Hepatocyte (in vitro differentiated cells): ENCODE measurements around the gene ZNF407. TPM values are rescaled to one million over a fixed set of nuclear protein-coding genes. Genes with fewer than 3 reads are reported as not detected.

Experiments used
- DNase-seq: peaks from one replicate; pipeline ENCODE4 v3.0.0-alpha.2; 2016; ENCODE audit warnings: low spot score
- H2AFZ ChIP-seq: fragments of 200-600 bp; sonication (generic); 2 replicates; pipeline ENCODE4 v1.6.0; 2016; ENCODE audit warnings: antibody characterized with exemption, mild to moderate bottlenecking
- H3K27ac ChIP-seq: fragments of 200-600 bp; sonication (generic); 2 replicates; pipeline ENCODE4 v1.5.1; 2016; ENCODE audit warnings: mild to moderate bottlenecking
- H3K27me3 ChIP-seq: fragments of 200-600 bp; sonication (generic); 2 replicates; pipeline ENCODE4 v1.6.1; 2016
- H3K36me3 ChIP-seq: fragments of 200-600 bp; sonication (generic); replicated peaks from 2 replicates; pipeline ENCODE4 v1.5.1; 2016; ENCODE audit warnings: low read depth; ENCODE audit not compliant: insufficient read depth
- H3K4me1 ChIP-seq: fragments of 200-600 bp; sonication (generic); 2 replicates; pipeline ENCODE4 v1.5.1; 2016; ENCODE audit warnings: mild to moderate bottlenecking, moderate library complexity; ENCODE audit not compliant: insufficient read depth
- H3K4me2 ChIP-seq: fragments of 200-600 bp; sonication (generic); 2 replicates; pipeline ENCODE4 v1.6.0; 2016
- H3K4me3 ChIP-seq: fragments of 200-600 bp; sonication (generic); 2 replicates; pipeline ENCODE4 v1.5.1; 2016; ENCODE audit warnings: mild to moderate bottlenecking
- H3K79me2 ChIP-seq: fragments of 200-600 bp; sonication (generic); 2 replicates; pipeline ENCODE4 v1.6.0; 2017; ENCODE audit warnings: mild to moderate bottlenecking
- H3K9me2 ChIP-seq: fragments of 200-600 bp; sonication (generic); replicated peaks from 2 replicates; pipeline ENCODE4 v1.6.0; 2017; ENCODE audit warnings: mild to moderate bottlenecking; ENCODE audit not compliant: insufficient read depth
- H3K9me3 ChIP-seq: fragments of 200-600 bp; sonication (generic); 2 replicates; pipeline ENCODE4 v1.5.1; 2016; ENCODE audit warnings: low read depth, mild to moderate bottlenecking
- H4K20me1 ChIP-seq: fragments of 200-600 bp; sonication (generic); 2 replicates; pipeline ENCODE4 v1.6.0; 2016; ENCODE audit warnings: mild to moderate bottlenecking; ENCODE audit not compliant: insufficient read depth, poor library complexity, severe bottlenecking
- EZH2 ChIP-seq: fragments of 200-600 bp; sonication (generic); IDR thresholded peaks from 2 replicates; pipeline ENCODE4 v1.6.1; 2016; ENCODE audit warnings: antibody characterized with exemption, mild to moderate bottlenecking, borderline replicate concordance
- EZH2phosphoT487 ChIP-seq: fragments of 200-600 bp; sonication (generic); IDR thresholded peaks from one replicate; pipeline ENCODE4 v1.6.1; 2018; ENCODE audit warnings: antibody characterized with exemption, mild to moderate bottlenecking, low read depth, moderate library complexity; ENCODE audit not compliant: unreplicated experiment, severe bottlenecking
- WGBS: methylation state at CpG from one replicate; pipeline ENCODE4 v1.1.6; 2016; ENCODE audit warnings: low lambda C conversion rate; ENCODE audit errors: missing lambda C conversion rate; 5-methylcytosine and 5-hydroxymethylcytosine counted together
- polyA plus RNA-seq: library from polyadenylated mRNA; unstranded; fragments of >200 nt; fragmentation: Nextera tagmentation; extraction: Ambion mirVana; gene quantifications from 2 replicates; pipeline ENCODE4 v1.2.1, GENCODE V29; 2016
- total RNA-seq: library from RNA; depleted of rRNA; stranded (reverse); fragments of >200 nt; gene quantifications from 2 replicates; pipeline ENCODE4 v1.2.3, GENCODE V29; 2014
- TF ChIP-seq, protein P1 (sequence below): fragments of 200-600 bp; sonication (generic); IDR thresholded peaks from 2 replicates; pipeline ENCODE4 v1.5.1; 2016; ENCODE audit warnings: antibody characterized with exemption, mild to moderate bottlenecking; ENCODE audit not compliant: poor library complexity

ZNF407 gene
- total and polyA plus RNA-seq, 2 experiments from 2014 or later: 3.2 to 12.4 TPM

DNA sequence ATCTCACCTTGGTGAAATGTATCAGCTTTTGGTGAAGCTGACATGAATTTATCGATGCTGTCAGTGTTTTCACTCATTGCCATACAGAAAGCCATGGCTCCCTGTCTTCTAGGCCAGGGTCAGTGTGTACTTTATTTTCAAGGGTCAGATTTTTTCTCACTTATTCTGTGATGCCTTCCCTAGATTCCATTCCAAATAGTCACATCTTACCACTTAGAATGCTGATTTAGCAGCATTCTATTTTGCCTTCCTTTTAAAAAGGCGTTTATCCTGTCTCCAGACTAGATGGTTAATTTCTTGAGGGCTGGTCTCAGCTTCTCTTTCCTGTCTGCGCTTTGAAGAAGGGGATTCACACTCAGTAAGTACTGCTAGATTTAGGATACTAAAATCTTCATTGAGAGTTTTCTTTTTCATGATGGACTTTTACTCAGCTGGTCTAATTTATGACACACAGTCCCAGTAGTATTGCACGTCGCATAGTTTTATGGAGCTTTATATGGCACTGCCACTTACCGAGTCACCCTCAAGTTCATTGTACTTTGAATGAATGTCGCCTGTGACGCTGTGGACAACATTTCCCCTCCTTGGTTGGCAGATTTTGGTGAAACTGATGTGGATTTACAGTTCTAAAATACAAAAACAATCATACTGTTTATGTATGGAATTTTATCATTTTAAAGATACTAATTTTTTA, 194.0 kb downstream of the ZNF407 start:
- 87% methylated on average over 8 of the region's 8 CpGs for WGBS

DNA sequence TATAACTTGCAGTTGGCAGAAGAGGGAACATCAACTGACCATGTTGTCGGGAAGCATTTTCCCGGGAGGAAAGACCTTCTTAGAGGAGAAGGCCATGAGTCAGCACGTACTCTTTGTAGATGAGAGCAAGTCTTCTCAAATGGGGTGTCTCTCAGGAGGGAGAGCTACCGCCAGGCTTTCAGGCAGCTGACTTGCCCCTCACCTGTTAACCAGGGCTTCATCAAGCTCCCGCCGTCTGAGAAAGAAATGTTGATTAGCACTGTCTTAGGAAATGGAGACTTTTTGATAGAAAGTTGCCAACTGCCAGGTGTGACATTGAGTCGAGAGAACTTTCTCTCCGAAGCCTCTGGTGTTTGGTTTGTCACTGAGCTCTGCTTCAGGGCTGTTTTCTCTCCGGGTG, 196.1 kb downstream of the ZNF407 start:
- H3K4me3 ChIP-seq: no peak overlapping the region
- no peaks in the 10 kb centered on the region for H4K20me1 ChIP-seq
- no peak for TF ChIP-seq EZH2
- TF ChIP-seq, protein P1, sequence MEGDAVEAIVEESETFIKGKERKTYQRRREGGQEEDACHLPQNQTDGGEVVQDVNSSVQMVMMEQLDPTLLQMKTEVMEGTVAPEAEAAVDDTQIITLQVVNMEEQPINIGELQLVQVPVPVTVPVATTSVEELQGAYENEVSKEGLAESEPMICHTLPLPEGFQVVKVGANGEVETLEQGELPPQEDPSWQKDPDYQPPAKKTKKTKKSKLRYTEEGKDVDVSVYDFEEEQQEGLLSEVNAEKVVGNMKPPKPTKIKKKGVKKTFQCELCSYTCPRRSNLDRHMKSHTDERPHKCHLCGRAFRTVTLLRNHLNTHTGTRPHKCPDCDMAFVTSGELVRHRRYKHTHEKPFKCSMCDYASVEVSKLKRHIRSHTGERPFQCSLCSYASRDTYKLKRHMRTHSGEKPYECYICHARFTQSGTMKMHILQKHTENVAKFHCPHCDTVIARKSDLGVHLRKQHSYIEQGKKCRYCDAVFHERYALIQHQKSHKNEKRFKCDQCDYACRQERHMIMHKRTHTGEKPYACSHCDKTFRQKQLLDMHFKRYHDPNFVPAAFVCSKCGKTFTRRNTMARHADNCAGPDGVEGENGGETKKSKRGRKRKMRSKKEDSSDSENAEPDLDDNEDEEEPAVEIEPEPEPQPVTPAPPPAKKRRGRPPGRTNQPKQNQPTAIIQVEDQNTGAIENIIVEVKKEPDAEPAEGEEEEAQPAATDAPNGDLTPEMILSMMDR: no peak
- TF ChIP-seq EZH2phosphoT487: no peak
- DNase-seq: no peak
- no peak overlapping the region for H3K4me2 ChIP-seq
- no peaks in the 10 kb centered on the region for H3K27me3 ChIP-seq
- no peaks in the 10 kb centered on the region for H3K36me3 ChIP-seq
- WGBS: 75% methylated on average over 9 of the region's 9 CpGs
- H2AFZ ChIP-seq: no peak overlapping the region
- peaks cover 6% of the 10 kb centered on the region for H3K4me1 ChIP-seq
- H3K79me2 ChIP-seq: no peaks in the 10 kb centered on the region
- no peaks in the 10 kb centered on the region for H3K9me3 ChIP-seq
- no peak overlapping the region for H3K27ac ChIP-seq
- no peaks in the 10 kb centered on the region for H3K9me2 ChIP-seq

More for the DNA sequence above, 194.0 kb downstream of the ZNF407 start:
- H3K27me3 ChIP-seq: no peaks in the 10 kb centered on the region
- no peaks in the 10 kb centered on the region for H3K9me2 ChIP-seq
- no peak overlapping the region for H3K4me3 ChIP-seq
- no peak overlapping the region for H3K4me2 ChIP-seq
- no peak for DNase-seq
- H2AFZ ChIP-seq: no peak overlapping the region
- H3K9me3 ChIP-seq: no peaks in the 10 kb centered on the region
- no peaks in the 10 kb centered on the region for H4K20me1 ChIP-seq
- no peaks in the 10 kb centered on the region for H3K36me3 ChIP-seq
- H3K27ac ChIP-seq: no peak overlapping the region
- TF ChIP-seq EZH2: no peak
- TF ChIP-seq, protein P1: no peak
- H3K79me2 ChIP-seq: no peaks in the 10 kb centered on the region
- H3K4me1 ChIP-seq: peaks cover under 1% of the 10 kb centered on the region

DNA sequence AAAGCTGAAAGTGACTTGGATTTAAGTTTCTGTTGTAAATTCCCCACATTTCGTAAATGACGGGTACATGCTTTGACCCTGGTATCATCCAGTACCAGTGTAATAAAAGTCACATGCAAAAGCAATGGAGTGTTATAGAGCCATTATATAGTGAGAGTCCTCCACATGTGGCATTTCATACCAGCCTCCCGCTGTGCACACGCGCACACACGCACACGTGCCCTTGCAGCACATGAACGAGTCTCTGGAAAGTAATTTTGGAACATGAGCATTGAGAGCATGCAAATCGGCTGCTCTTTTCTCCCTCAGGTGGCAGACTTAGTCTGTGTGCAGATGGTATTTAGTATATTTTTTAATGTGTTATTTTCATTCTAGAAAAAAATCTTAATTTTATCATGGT, 198.1 kb downstream of the ZNF407 start:
- 95% methylated on average over 9 of the region's 9 CpGs for WGBS

DNA sequence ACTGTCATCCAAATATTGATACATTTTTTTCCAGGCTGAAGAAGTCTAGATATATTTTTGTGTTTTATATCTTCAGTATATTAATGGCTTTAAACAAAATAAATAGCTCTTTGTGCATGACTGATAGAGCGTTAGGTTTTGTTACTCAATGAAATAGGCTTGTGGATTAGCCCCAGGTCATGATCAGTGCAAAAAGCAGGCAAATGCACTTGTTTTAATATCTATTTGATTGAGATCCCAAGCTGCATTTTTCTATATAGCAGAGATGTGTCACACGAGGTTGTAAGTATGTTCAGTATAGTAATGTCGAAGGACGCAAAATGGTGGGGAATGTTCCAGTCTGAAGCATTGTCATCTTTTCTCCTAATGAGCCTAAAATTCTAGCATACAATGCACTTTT, 198.5 kb downstream of the ZNF407 start:
- H3K9me2 ChIP-seq: no peaks in the 10 kb centered on the region
- WGBS: 91% methylated on average over 4 of the region's 4 CpGs
- no peaks in the 10 kb centered on the region for H3K9me3 ChIP-seq
- H3K4me2 ChIP-seq: no peak overlapping the region
- H3K79me2 ChIP-seq: no peaks in the 10 kb centered on the region
- no peaks in the 10 kb centered on the region for H3K36me3 ChIP-seq
- DNase-seq: no peak
- H4K20me1 ChIP-seq: no peaks in the 10 kb centered on the region
- H3K4me3 ChIP-seq: no peak overlapping the region
- no peak overlapping the region for H2AFZ ChIP-seq
- H3K4me1 ChIP-seq: peaks cover 6% of the 10 kb centered on the region
- no peak for TF ChIP-seq EZH2
- no peak overlapping the region for H3K27ac ChIP-seq
- no peaks in the 10 kb centered on the region for H3K27me3 ChIP-seq

More for the DNA sequence above, 198.1 kb downstream of the ZNF407 start:
- H3K27ac ChIP-seq: no peak overlapping the region
- H3K36me3 ChIP-seq: no peaks in the 10 kb centered on the region
- H3K4me3 ChIP-seq: no peak overlapping the region
- DNase-seq: no peak
- H3K79me2 ChIP-seq: no peaks in the 10 kb centered on the region
- peaks cover 6% of the 10 kb centered on the region for H3K4me1 ChIP-seq
- H3K9me2 ChIP-seq: no peaks in the 10 kb centered on the region
- no peaks in the 10 kb centered on the region for H3K9me3 ChIP-seq
- H4K20me1 ChIP-seq: no peaks in the 10 kb centered on the region
- H3K4me2 ChIP-seq: no peak overlapping the region
- no peak overlapping the region for H2AFZ ChIP-seq
- no peaks in the 10 kb centered on the region for H3K27me3 ChIP-seq
- no peak for TF ChIP-seq EZH2phosphoT487
- no peak for TF ChIP-seq EZH2
